Right renal cortex interstitium (tissue), 3 donors: ENCODE results near the gene PCGF5. TPM values are rescaled to one million over a fixed set of nuclear protein-coding genes. Genes with fewer than 3 reads are reported as not detected.
A peak's percentile ranks its signal among the peaks of the same experiment; 100 is the strongest.
"Not testable (repeated sequence)": the region's sequence is repeated elsewhere in the genome, so short reads cannot be mapped to it uniquely, and the experiment has no call there.

ENCODE experiments used
- DNase-seq, 3 donors: peaks; one replicate each; pipeline ENCODE4 v3.0.0-alpha.2; 2013; ENCODE audit warnings: low read depth in 3 of 3, low spot score in 2 of 3
- polyA plus RNA-seq, 3 donors: library from polyadenylated mRNA; unstranded; fragments of 120-200 nt; gene quantifications; one replicate each; pipeline ENCODE4 v1.2.1, GENCODE V29; 2013; ENCODE audit not compliant: insufficient read length in 3 of 3

Gene PCGF5
- polyA plus RNA-seq, 3 donors: 26.9 to 27.4 (median 27.3) TPM

- no peak for DNase-seq
Observed at GRCh38 chr10:91208642-91209041, 11.8 kb upstream of the PCGF5 start.

- no peak for DNase-seq
Observed at GRCh38 chr10:91210014-91210413, 10.4 kb upstream of the PCGF5 start.

DNA sequence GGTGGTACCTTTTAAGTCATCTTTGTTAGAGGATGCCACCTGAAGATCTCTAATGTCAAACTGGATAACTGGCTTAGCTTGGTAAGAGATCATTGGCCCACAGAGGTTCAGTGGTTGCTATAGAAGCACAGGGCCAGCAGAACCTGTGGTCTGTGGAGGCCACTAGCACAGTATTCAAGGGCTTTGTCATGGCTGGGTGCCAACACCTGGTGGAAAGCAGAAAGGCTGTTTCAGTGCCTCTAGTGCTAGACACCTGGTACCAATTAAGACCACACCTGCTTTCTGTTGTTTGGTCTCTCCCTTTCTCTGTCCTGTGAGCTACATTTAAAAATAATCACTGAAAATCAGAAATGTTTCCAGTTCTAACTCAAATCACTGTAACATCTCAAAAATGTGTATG is 10.0 kb upstream of the PCGF5 start:
- DNase-seq: no peak

- DNase-seq: no peak
Observed at GRCh38 chr10:91211675-91212074, 8.8 kb upstream of the PCGF5 start.

DNA sequence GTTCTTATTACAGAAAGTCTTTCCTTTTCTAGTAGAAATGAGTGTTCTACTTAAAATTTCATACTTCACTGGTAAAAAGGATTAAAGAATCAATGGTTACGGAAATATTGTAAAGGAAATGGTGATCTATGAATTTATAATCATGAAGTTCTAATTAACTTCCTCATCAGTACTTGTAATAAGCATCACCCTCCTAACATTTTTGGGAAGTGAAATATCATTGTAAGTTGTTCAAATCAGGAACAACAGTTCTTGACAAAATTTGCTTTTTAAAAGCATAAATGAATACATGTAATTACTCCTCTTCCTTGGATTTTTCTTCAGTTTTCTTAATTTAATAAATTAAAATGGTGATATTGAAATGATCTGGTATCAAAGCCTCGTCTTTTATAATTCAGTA is 5.6 kb upstream of the PCGF5 start:
- no peak for DNase-seq

DNA sequence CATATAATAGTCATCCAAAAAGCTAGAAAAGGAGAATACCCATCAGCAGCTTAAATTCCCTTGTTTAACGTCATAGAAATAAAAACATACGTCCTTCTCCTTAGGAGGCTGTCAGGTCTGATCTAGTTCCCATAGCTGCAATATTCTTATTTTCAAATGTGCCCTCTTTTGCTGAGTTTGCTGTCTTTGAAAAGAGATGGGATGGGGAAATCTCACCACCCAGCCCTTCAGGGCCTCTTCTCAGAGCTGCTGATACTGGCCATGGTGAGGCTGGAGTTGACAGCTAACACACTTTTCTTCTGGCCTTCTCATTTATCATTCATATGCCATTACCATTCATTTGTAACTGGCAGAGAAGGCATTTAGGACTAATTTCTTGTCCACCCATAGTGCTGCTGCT is 5.1 kb upstream of the PCGF5 start:
- DNase-seq: no peak

- no peak for DNase-seq
Observed at GRCh38 chr10:91219371-91220193, 881 bp upstream of the PCGF5 start.

- DNase-seq: peak; percentile 19 to 27 (median 23)
Observed at GRCh38 chr10:91220954-91221675, 652 bp downstream of the PCGF5 start.

- no peak for DNase-seq
Observed at GRCh38 chr10:91226093-91226492, 5.6 kb downstream of the PCGF5 start.

- DNase-seq: no peak
Observed at GRCh38 chr10:91227576-91227975, 7.1 kb downstream of the PCGF5 start.

GRCh38 chr10:91229683-91230082 is 9.2 kb downstream of the PCGF5 start:
- DNase-seq: no peak

- no peak for DNase-seq
Observed at GRCh38 chr10:91238191-91238590, 17.7 kb downstream of the PCGF5 start.

DNA sequence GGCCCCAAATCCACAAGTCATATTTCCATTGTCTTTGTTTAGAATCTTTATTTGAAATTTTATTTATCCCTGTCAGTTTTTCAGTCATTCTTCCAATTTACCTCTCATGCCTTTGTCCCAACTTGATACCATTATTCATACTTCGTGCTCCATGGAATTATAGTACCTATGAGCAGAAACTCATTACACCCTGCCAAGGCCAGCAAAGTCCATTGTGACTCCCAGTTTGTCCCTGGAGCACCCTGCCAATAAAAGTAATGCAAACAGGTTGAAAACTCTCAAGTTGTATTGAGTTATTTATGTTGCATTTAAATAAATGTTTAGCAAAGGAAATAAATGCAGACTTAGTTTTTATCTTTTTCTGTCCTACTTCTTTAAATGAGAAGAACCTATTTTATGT is 19.3 kb downstream of the PCGF5 start:
- no peak for DNase-seq

DNA sequence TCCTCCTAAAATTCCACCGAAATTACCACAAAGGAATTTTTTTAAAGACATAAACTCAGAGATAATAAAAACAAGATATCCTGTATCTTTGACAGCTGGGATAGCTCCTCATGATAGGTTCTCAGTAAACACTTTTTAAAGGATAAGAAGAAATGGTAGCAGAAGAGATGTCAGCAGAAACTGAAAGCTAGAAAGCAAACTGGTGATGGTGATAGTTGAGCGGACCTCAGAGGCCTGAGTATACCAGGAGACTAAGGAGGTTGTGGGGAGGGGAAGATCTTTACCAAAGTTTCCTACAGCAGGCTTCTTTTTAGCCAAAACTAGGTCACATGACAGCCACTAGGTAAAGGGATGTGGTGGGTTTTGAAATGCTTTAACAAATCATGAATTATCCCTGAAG is 22.5 kb downstream of the PCGF5 start:
- DNase-seq: no peak

DNA sequence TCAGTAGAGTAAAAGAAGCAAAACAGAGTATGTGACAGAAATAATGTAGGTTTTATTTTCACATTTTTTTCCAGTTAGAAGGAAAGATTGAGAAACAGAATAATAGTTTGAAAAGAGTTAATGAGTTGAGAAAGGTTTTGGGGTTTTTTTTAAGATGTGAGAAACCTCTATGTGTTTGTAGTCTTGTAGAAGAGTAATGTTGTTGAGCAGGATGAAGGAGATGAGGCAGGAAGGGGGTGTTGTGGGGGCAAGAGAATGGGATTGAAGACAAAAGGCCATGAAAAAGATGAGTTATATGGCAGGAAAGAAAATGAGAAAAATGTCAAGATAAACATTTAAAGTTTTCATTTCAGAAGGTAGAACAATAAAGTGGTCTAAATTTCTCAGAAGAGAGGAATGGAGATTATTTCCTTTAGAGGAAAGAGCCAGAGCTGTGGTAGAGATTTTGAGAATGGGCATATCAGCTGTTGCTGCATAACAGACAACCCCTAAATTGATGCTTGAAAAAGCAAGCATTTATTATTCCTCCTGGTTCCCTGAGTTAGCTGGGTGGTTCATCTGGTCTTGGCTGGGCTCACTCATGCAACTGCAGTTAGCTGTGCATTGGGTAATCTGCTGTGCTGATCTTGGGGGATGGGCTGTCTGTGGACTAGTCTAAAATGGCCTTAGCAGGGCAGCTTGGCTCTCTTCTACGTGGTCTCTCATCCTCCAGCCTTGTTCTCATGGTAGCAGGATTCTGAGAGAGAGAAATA is 27.1 kb downstream of the PCGF5 start:
- DNase-seq: no peak

GRCh38 chr10:91249700-91250099 is 29.2 kb downstream of the PCGF5 start:
- DNase-seq: no peak

GRCh38 chr10:91250341-91250740 is 29.9 kb downstream of the PCGF5 start:
- no peak for DNase-seq

- peak; percentile 25 to 39 (median 29) for DNase-seq
Observed at GRCh38 chr10:91251430-91252056, 31.1 kb downstream of the PCGF5 start.

GRCh38 chr10:91253300-91253699 is 32.8 kb downstream of the PCGF5 start:
- DNase-seq: no peak

GRCh38 chr10:91257310-91257709 is 36.8 kb downstream of the PCGF5 start:
- no peak for DNase-seq

DNA sequence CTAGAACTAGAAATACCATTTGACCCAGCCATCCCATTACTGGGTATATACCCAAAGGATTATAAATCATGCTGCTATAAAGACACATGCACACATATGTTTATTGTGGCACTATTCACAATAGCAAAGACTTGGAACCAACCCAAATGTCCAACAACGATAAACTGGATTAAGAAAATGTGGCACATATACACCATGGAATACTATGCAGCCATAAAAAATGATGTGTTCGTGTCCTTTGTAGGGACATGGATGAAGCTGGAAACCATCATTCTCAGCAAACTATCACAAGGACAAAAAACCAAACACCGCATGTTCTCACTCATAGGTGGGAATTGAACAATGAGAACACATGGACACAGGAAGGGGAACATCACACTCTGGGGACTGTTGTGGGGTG is 40.0 kb downstream of the PCGF5 start:
- DNase-seq: not testable (repeated sequence)
